ENCODE data around the gene TTC7B.

Gene TTC7B

GRCh38 chr14:90739318-90740068 is 76.7 kb downstream of the TTC7B start:
- no peak for FAIRE-seq

GRCh38 chr14:90733139-90733808 is 83.0 kb downstream of the TTC7B start:
- no peak for FAIRE-seq

- FAIRE-seq: no peak
Measured at GRCh38 chr14:90732718-90733117, 83.5 kb downstream of the TTC7B start.

GRCh38 chr14:90732139-90732538 is 84.1 kb downstream of the TTC7B start:
- no peak for FAIRE-seq

GRCh38 chr14:90731487-90731886 is 84.7 kb downstream of the TTC7B start:
- FAIRE-seq: no peak

GRCh38 chr14:90730206-90730766 is 85.9 kb downstream of the TTC7B start:
- FAIRE-seq: no peak

- no peak for FAIRE-seq
Measured at GRCh38 chr14:90728951-90729350, 87.3 kb downstream of the TTC7B start.

GRCh38 chr14:90727082-90727481 is 89.1 kb downstream of the TTC7B start:
- no peak for FAIRE-seq

- FAIRE-seq: no peak
Measured at GRCh38 chr14:90726656-90727055, 89.6 kb downstream of the TTC7B start.

- no peak for FAIRE-seq
Measured at GRCh38 chr14:90724866-90725265, 91.4 kb downstream of the TTC7B start.

GRCh38 chr14:90722590-90722989 is 93.6 kb downstream of the TTC7B start:
- no peak for FAIRE-seq

- FAIRE-seq: no peak
Measured at GRCh38 chr14:90721619-90722305, 94.5 kb downstream of the TTC7B start.

GRCh38 chr14:90720832-90721231 is 95.4 kb downstream of the TTC7B start:
- FAIRE-seq: no peak

- FAIRE-seq: no peak
Measured at GRCh38 chr14:90720336-90720735, 95.9 kb downstream of the TTC7B start.

GRCh38 chr14:90717916-90718315 is 98.3 kb downstream of the TTC7B start:
- FAIRE-seq: no peak

GRCh38 chr14:90715993-90716392 is 100.2 kb downstream of the TTC7B start:
- FAIRE-seq: no peak

- no peak for FAIRE-seq
Measured at GRCh38 chr14:90715495-90715894, 100.7 kb downstream of the TTC7B start.

GRCh38 chr14:90714811-90715210 is 101.4 kb downstream of the TTC7B start:
- no peak for FAIRE-seq

GRCh38 chr14:90704738-90705392 is 111.4 kb downstream of the TTC7B start:
- no peak for FAIRE-seq

- no peak for FAIRE-seq
Measured at GRCh38 chr14:90703841-90704737, 112.1 kb downstream of the TTC7B start.

- FAIRE-seq: no peak
Measured at GRCh38 chr14:90700933-90701776, 115.1 kb downstream of the TTC7B start.
